OCI-LY1 (cell line): ENCODE measurements around the gene MAVS.

Experiments used
- EZH2 ChIP-seq: fragments of 200-600 bp; sonication (generic), shearing (Covaris generic); IDR thresholded peaks from 2 replicates; pipeline ENCODE4 v1.8.0; 2017; ENCODE audit warnings: borderline replicate concordance, mixed run types, mild to moderate bottlenecking, antibody characterized with exemption, low read length, moderate library complexity, mixed read lengths
- TF ChIP-seq, protein P1 (sequence below): fragments of 200-600 bp; sonication (generic), shearing (Covaris generic); IDR thresholded peaks from 2 replicates; pipeline ENCODE4 v1.5.1; 2017; ENCODE audit warnings: mild to moderate bottlenecking, antibody characterized with exemption, low read length, moderate library complexity, mixed read lengths

DNA sequence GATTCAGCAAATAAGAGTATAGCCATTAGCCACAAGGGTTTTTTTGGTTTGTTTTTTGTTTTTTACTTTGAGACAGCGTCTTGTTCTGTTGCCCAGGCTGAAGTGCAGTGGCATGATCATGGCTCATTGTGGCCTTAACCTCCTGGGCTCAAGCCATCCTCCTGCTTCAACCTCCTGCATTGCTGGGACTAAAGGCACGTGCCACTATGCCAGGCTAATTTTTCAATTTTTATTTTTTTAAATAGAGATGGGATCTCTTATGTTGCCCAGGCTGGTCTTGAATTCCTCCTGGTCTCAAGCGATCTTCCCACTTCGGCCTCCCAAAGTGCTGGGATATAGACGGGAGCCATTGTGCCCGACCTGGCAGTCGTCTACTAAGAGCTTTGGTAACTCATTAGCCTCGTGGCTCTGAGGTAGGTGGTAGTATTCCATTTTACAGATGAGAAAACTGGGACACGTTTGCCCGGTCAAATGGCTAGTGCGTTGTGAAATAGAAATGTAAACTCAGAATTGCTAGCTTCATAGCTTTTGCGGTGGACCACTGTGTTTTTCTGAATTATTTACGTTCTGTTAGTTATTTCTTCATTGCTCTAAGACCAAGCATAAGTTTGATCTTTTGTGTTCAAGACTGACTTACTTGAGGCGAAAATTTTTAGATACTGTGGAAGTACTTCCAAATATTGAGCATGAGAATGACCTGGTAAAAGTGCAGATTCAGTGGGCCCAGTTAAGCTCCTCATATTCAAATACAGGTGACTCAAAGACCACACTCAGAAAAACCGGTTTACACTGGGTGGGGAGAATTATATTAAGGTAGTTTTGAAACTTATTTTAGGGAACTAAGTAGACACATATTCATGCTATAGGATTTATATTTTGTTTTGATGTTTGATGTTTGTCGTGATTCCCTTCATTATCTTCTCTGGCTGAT, 44.6 kb downstream of the MAVS start:
- TF ChIP-seq, protein P1, sequence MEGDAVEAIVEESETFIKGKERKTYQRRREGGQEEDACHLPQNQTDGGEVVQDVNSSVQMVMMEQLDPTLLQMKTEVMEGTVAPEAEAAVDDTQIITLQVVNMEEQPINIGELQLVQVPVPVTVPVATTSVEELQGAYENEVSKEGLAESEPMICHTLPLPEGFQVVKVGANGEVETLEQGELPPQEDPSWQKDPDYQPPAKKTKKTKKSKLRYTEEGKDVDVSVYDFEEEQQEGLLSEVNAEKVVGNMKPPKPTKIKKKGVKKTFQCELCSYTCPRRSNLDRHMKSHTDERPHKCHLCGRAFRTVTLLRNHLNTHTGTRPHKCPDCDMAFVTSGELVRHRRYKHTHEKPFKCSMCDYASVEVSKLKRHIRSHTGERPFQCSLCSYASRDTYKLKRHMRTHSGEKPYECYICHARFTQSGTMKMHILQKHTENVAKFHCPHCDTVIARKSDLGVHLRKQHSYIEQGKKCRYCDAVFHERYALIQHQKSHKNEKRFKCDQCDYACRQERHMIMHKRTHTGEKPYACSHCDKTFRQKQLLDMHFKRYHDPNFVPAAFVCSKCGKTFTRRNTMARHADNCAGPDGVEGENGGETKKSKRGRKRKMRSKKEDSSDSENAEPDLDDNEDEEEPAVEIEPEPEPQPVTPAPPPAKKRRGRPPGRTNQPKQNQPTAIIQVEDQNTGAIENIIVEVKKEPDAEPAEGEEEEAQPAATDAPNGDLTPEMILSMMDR: no peak
- TF ChIP-seq EZH2: no peak
